Fibroblast of lung (primary cell): ENCODE results near the gene S100A2. TPM values are rescaled to one million over a fixed set of nuclear protein-coding genes. Genes with fewer than 3 reads are reported as not detected.

Experiments
- DNase-seq, 2 donors: peaks; one replicate each; pipeline versions ENCODE4 v3.0.0 to v3.0.0-alpha.2; 2010; ENCODE audit warnings: low read depth in 2 of 2
- H2AFZ ChIP-seq: 2 replicates; pipeline ENCODE4 v1.5.1; 2012; ENCODE audit warnings: low read length, control low read depth, inconsistent platforms
- H3K27ac ChIP-seq: 2 replicates; pipeline ENCODE4 v1.5.1; 2011; ENCODE audit warnings: low read length, control low read depth; ENCODE audit not compliant: insufficient read depth
- H3K27me3 ChIP-seq: 2 replicates; pipeline ENCODE4 v1.5.1; 2011; ENCODE audit warnings: mild to moderate bottlenecking, low read length; ENCODE audit not compliant: control insufficient read depth, insufficient read depth
- H3K36me3 ChIP-seq: 2 replicates; pipeline ENCODE4 v1.5.1; 2011; ENCODE audit warnings: low read length; ENCODE audit not compliant: control insufficient read depth, insufficient read depth
- H3K4me1 ChIP-seq: 2 replicates; pipeline ENCODE4 v1.5.1; 2011; ENCODE audit warnings: low read length; ENCODE audit not compliant: control insufficient read depth, insufficient read depth; ENCODE audit errors: extremely low read depth
- H3K4me2 ChIP-seq: 2 replicates; pipeline ENCODE4 v1.5.1; 2011; ENCODE audit warnings: low read length, control low read depth; ENCODE audit not compliant: insufficient read depth; ENCODE audit errors: extremely low read depth
- H3K4me3 ChIP-seq, 4 experiments: fragments of 200-600 bp in 1 of 4; sonication (generic) in 1 of 4; replicated peaks in 1 of 4; 2 replicates each; pipeline ENCODE4 v1.5.1; 2011 to 2016; ENCODE audit warnings: low read length in 4 of 4, low read depth in 3 of 4, mild to moderate bottlenecking in 3 of 4, control low read depth in 2 of 4, inconsistent platforms in 1 of 4, mixed read lengths in 1 of 4; ENCODE audit not compliant: insufficient read depth in 1 of 4; ENCODE audit errors: control extremely low read depth in 1 of 4
- H3K79me2 ChIP-seq: 2 replicates; pipeline ENCODE4 v1.5.1; 2012; ENCODE audit warnings: mild to moderate bottlenecking, low read length, inconsistent platforms; ENCODE audit not compliant: control insufficient read depth, insufficient read depth
- H3K9ac ChIP-seq: 2 replicates; pipeline ENCODE4 v1.5.1; 2011; ENCODE audit warnings: mild to moderate bottlenecking, low read length, control low read depth; ENCODE audit not compliant: insufficient read depth
- H3K9me3 ChIP-seq: 2 replicates; pipeline ENCODE4 v1.5.1; 2012; ENCODE audit warnings: low read depth, low read length; ENCODE audit not compliant: control insufficient read depth, insufficient read depth
- H4K20me1 ChIP-seq: 2 replicates; pipeline ENCODE4 v1.5.1; 2011; ENCODE audit warnings: low read length; ENCODE audit not compliant: control insufficient read depth, insufficient read depth; ENCODE audit errors: extremely low read depth
- CTCF ChIP-seq, 2 donors: IDR thresholded peaks in 1 of 2; conservative IDR thresholded peaks in 1 of 2; 1 replicate in 1 of 2; 2 replicates in 1 of 2; pipeline ENCODE4 v1.5.1; 2011 to 2012; ENCODE audit warnings: low read length in 2 of 2, control low read depth in 1 of 2, inconsistent platforms in 1 of 2, low read depth in 1 of 2, mild to moderate bottlenecking in 1 of 2
- EZH2 ChIP-seq: IDR thresholded peaks from 2 replicates; pipeline ENCODE4 v1.5.1; 2012; ENCODE audit warnings: low read length, control low read depth, mild to moderate bottlenecking; ENCODE audit errors: missing control alignments
- polyA plus RNA-seq, 2 donors: library from polyadenylated mRNA; depleted of rRNA in 1 of 2; stranded (reverse) in 1 of 2; unstranded in 1 of 2; fragments of >200 nt; gene quantifications; 2 replicates each; pipeline ENCODE4 v1.2.1, GENCODE V29; 2011 to 2012; ENCODE audit warnings: missing spikeins in 1 of 2
- total RNA-seq: library from RNA; depleted of rRNA; stranded (reverse); fragments of >200 nt; gene quantifications from 2 replicates; pipeline ENCODE4 v1.2.1, GENCODE V29; 2014

S100A2 gene
- total and polyA plus RNA-seq, 2 donors (not counting 1 experiment from before 2014, with no cell fraction given): 3.6 to 4.8 TPM

GRCh38 chr1:153602749-153603148 lies 37.1 kb upstream of the S100A2 start:
- H4K20me1 ChIP-seq: no peaks in the 10 kb centered on the region
- peaks cover 10% of the 10 kb centered on the region for H3K36me3 ChIP-seq
- no peak overlapping the region for H3K27ac ChIP-seq
- H3K9ac ChIP-seq: no peak overlapping the region
- H3K4me1 ChIP-seq: peaks cover 20% of the 10 kb centered on the region
- H3K9me3 ChIP-seq: no peaks in the 10 kb centered on the region
- no peak for DNase-seq
- peaks cover 5% of the 10 kb centered on the region for H3K79me2 ChIP-seq
- H3K27me3 ChIP-seq: no peaks in the 10 kb centered on the region
- no peak overlapping the region for H3K4me3 ChIP-seq
- H3K4me2 ChIP-seq: no peak overlapping the region
- H2AFZ ChIP-seq: no peak overlapping the region
- TF ChIP-seq CTCF (conservative IDR thresholded peaks at IDR 0.05 in 1 of 2, IDR thresholded peaks at IDR 0.05 in 1 of 2; ENCODE audit: low read depth in 1 of 2, low read length in 2 of 2) (no peak), EZH2 (no peak)

- peaks cover 17% of the 10 kb centered on the region for H3K4me1 ChIP-seq
- TF ChIP-seq EZH2 (no peak), CTCF (conservative IDR thresholded peaks at IDR 0.05 in 1 of 2, IDR thresholded peaks at IDR 0.05 in 1 of 2; ENCODE audit: low read depth in 1 of 2, low read length in 2 of 2) (no peak)
- DNase-seq: no peak
- H3K79me2 ChIP-seq: no peaks in the 10 kb centered on the region
- H3K9ac ChIP-seq: no peak overlapping the region
- H4K20me1 ChIP-seq: no peaks in the 10 kb centered on the region
- no peaks in the 10 kb centered on the region for H3K27me3 ChIP-seq
- no peaks in the 10 kb centered on the region for H3K9me3 ChIP-seq
- no peak overlapping the region for H3K4me2 ChIP-seq
- no peak overlapping the region for H2AFZ ChIP-seq
- no peak overlapping the region for H3K4me3 ChIP-seq
- H3K27ac ChIP-seq: peak overlapping the region; percentile 48
- H3K36me3 ChIP-seq: no peaks in the 10 kb centered on the region
Observed at GRCh38 chr1:153599847-153600246, 34.2 kb upstream of the S100A2 start.

GRCh38 chr1:153598309-153599172 lies 32.9 kb upstream of the S100A2 start:
- no peaks in the 10 kb centered on the region for H3K36me3 ChIP-seq
- no peaks in the 10 kb centered on the region for H3K27me3 ChIP-seq
- DNase-seq: peak; percentile 58 to 69
- H3K27ac ChIP-seq: peak overlapping the region; percentile 77
- no peak overlapping the region for H3K9ac ChIP-seq
- no peaks in the 10 kb centered on the region for H3K9me3 ChIP-seq
- H2AFZ ChIP-seq: no peak overlapping the region
- peaks cover 17% of the 10 kb centered on the region for H3K4me1 ChIP-seq
- no peaks in the 10 kb centered on the region for H3K79me2 ChIP-seq
- no peak for TF ChIP-seq EZH2
- TF ChIP-seq CTCF (conservative IDR thresholded peaks at IDR 0.05 in 1 of 2, IDR thresholded peaks at IDR 0.05 in 1 of 2; ENCODE audit: low read depth in 1 of 2, low read length in 2 of 2): no peak
- no peak overlapping the region for H3K4me3 ChIP-seq
- no peaks in the 10 kb centered on the region for H4K20me1 ChIP-seq
- H3K4me2 ChIP-seq: no peak overlapping the region
